ENCODE results near the gene WDR86.

The WDR86 gene

GRCh38 chr7:151379193-151379520 lies 30.7 kb downstream of the WDR86 start:
- H3K27me3 ChIP-seq (ENCODE audit: low read depth, low read length) = peaks cover 12% of the 10 kb centered on the region
- H3K4me3 ChIP-seq (ENCODE audit: low read depth in 1 of 2, low read length in 2 of 2) = no peak overlapping the region
- peaks cover 20 to 42% of the 10 kb centered on the region in 2 donors for H3K36me3 ChIP-seq (ENCODE audit: control insufficient read depth in 1 of 2, insufficient read depth in 2 of 2, low read length in 2 of 2)

GRCh38 chr7:151378496-151379192 lies 31.2 kb downstream of the WDR86 start:
- peaks cover 20 to 48% of the 10 kb centered on the region in 2 donors for H3K36me3 ChIP-seq (ENCODE audit: control insufficient read depth in 1 of 2, insufficient read depth in 2 of 2, low read length in 2 of 2)
- H3K4me1 ChIP-seq (ENCODE audit: control insufficient read depth in 1 of 2, insufficient read depth in 2 of 2, low read length in 2 of 2) = peaks cover 0 to 15% of the 10 kb centered on the region in 2 donors
- no peaks in the 10 kb centered on the region for H3K9me3 ChIP-seq (ENCODE audit: control insufficient read depth in 1 of 2, low read length in 2 of 2)
- H3K4me3 ChIP-seq (ENCODE audit: low read depth in 1 of 2, low read length in 2 of 2) = no peak overlapping the region
- H3K27ac ChIP-seq (ENCODE audit: low read length) = no peak overlapping the region
- peaks cover 12% of the 10 kb centered on the region for H3K27me3 ChIP-seq (ENCODE audit: low read depth, low read length)

More at GRCh38 chr7:151379193-151379520, 30.7 kb downstream of the WDR86 start:
- H3K9me3 ChIP-seq (ENCODE audit: control insufficient read depth in 1 of 2, low read length in 2 of 2) = no peaks in the 10 kb centered on the region
- H3K4me1 ChIP-seq (ENCODE audit: control insufficient read depth in 1 of 2, insufficient read depth in 2 of 2, low read length in 2 of 2) = peaks cover 0 to 15% of the 10 kb centered on the region in 2 donors
- H3K27ac ChIP-seq (ENCODE audit: low read length) = no peak overlapping the region

GRCh38 chr7:151378011-151378410 lies 31.8 kb downstream of the WDR86 start:
- Histone ChIP-seq H3K4me1 (ENCODE audit: control insufficient read depth in 1 of 2, insufficient read depth in 2 of 2, low read length in 2 of 2) (peaks cover 0 to 15% of the 10 kb centered on the region in 2 donors), H3K36me3 (ENCODE audit: control insufficient read depth in 1 of 2, insufficient read depth in 2 of 2, low read length in 2 of 2) (peaks cover 20 to 54% of the 10 kb centered on the region in 2 donors), H3K9me3 (ENCODE audit: control insufficient read depth in 1 of 2, low read length in 2 of 2) (no peaks in the 10 kb centered on the region), H3K4me3 (ENCODE audit: low read depth in 1 of 2, low read length in 2 of 2) (no peak overlapping the region), H3K27me3 (ENCODE audit: low read depth, low read length) (peaks cover 12% of the 10 kb centered on the region), H3K27ac (ENCODE audit: low read length) (no peak overlapping the region)

- Histone ChIP-seq H3K4me3 (ENCODE audit: low read depth in 1 of 2, low read length in 2 of 2) (no peak overlapping the region), H3K27ac (ENCODE audit: low read length) (no peak overlapping the region), H3K9me3 (ENCODE audit: control insufficient read depth in 1 of 2, low read length in 2 of 2) (no peaks in the 10 kb centered on the region), H3K4me1 (ENCODE audit: control insufficient read depth in 1 of 2, insufficient read depth in 2 of 2, low read length in 2 of 2) (peaks cover 0 to 13% of the 10 kb centered on the region in 2 donors), H3K36me3 (ENCODE audit: control insufficient read depth in 1 of 2, insufficient read depth in 2 of 2, low read length in 2 of 2) (peaks cover 20 to 60% of the 10 kb centered on the region in 2 donors), H3K27me3 (ENCODE audit: low read depth, low read length) (peaks cover 7% of the 10 kb centered on the region)
Observed at GRCh38 chr7:151377406-151377805, 32.4 kb downstream of the WDR86 start.

GRCh38 chr7:151376218-151376902 lies 33.5 kb downstream of the WDR86 start:
- H3K4me1 ChIP-seq (ENCODE audit: control insufficient read depth in 1 of 2, insufficient read depth in 2 of 2, low read length in 2 of 2) = peaks cover 0 to 3% of the 10 kb centered on the region in 2 donors
- H3K9me3 ChIP-seq (ENCODE audit: control insufficient read depth in 1 of 2, low read length in 2 of 2) = no peaks in the 10 kb centered on the region
- no peak overlapping the region for H3K4me3 ChIP-seq (ENCODE audit: low read depth in 1 of 2, low read length in 2 of 2)
- no peak overlapping the region for H3K27ac ChIP-seq (ENCODE audit: low read length)
- H3K36me3 ChIP-seq (ENCODE audit: control insufficient read depth in 1 of 2, insufficient read depth in 2 of 2, low read length in 2 of 2) = peaks cover 21 to 68% of the 10 kb centered on the region in 2 donors
- no peaks in the 10 kb centered on the region for H3K27me3 ChIP-seq (ENCODE audit: low read depth, low read length)

GRCh38 chr7:151375530-151376217 lies 34.2 kb downstream of the WDR86 start:
- Histone ChIP-seq H3K4me3 (ENCODE audit: low read depth in 1 of 2, low read length in 2 of 2) (no peak overlapping the region), H3K36me3 (ENCODE audit: control insufficient read depth in 1 of 2, insufficient read depth in 2 of 2, low read length in 2 of 2) (peaks cover 28 to 69% of the 10 kb centered on the region in 2 donors), H3K27ac (ENCODE audit: low read length) (no peak overlapping the region), H3K4me1 (ENCODE audit: control insufficient read depth in 1 of 2, insufficient read depth in 2 of 2, low read length in 2 of 2) (no peaks in the 10 kb centered on the region), H3K27me3 (ENCODE audit: low read depth, low read length) (no peaks in the 10 kb centered on the region), H3K9me3 (ENCODE audit: control insufficient read depth in 1 of 2, low read length in 2 of 2) (no peaks in the 10 kb centered on the region)

- Histone ChIP-seq H3K4me3 (ENCODE audit: low read depth in 1 of 2, low read length in 2 of 2) (no peak overlapping the region), H3K36me3 (ENCODE audit: control insufficient read depth in 1 of 2, insufficient read depth in 2 of 2, low read length in 2 of 2) (peaks cover 28 to 73% of the 10 kb centered on the region in 2 donors), H3K27me3 (ENCODE audit: low read depth, low read length) (no peaks in the 10 kb centered on the region), H3K4me1 (ENCODE audit: control insufficient read depth in 1 of 2, insufficient read depth in 2 of 2, low read length in 2 of 2) (no peaks in the 10 kb centered on the region), H3K9me3 (ENCODE audit: control insufficient read depth in 1 of 2, low read length in 2 of 2) (no peaks in the 10 kb centered on the region), H3K27ac (ENCODE audit: low read length) (no peak overlapping the region)
Observed at GRCh38 chr7:151374726-151375125, 35.1 kb downstream of the WDR86 start.

- Histone ChIP-seq H3K4me3 (ENCODE audit: low read depth in 1 of 2, low read length in 2 of 2) (no peak overlapping the region), H3K4me1 (ENCODE audit: control insufficient read depth in 1 of 2, insufficient read depth in 2 of 2, low read length in 2 of 2) (no peaks in the 10 kb centered on the region), H3K27ac (ENCODE audit: low read length) (no peak overlapping the region), H3K36me3 (ENCODE audit: control insufficient read depth in 1 of 2, insufficient read depth in 2 of 2, low read length in 2 of 2) (peaks cover 28 to 76% of the 10 kb centered on the region in 2 donors), H3K27me3 (ENCODE audit: low read depth, low read length) (no peaks in the 10 kb centered on the region), H3K9me3 (ENCODE audit: control insufficient read depth in 1 of 2, low read length in 2 of 2) (no peaks in the 10 kb centered on the region)
Observed at GRCh38 chr7:151374139-151374538, 35.7 kb downstream of the WDR86 start.

- no peak overlapping the region for H3K4me3 ChIP-seq (ENCODE audit: low read depth in 1 of 2, low read length in 2 of 2)
- H3K9me3 ChIP-seq (ENCODE audit: control insufficient read depth in 1 of 2, low read length in 2 of 2) = no peaks in the 10 kb centered on the region
- no peaks in the 10 kb centered on the region for H3K27me3 ChIP-seq (ENCODE audit: low read depth, low read length)
- H3K36me3 ChIP-seq (ENCODE audit: control insufficient read depth in 1 of 2, insufficient read depth in 2 of 2, low read length in 2 of 2) = peaks cover 26 to 77% of the 10 kb centered on the region in 2 donors
- H3K27ac ChIP-seq (ENCODE audit: low read length) = no peak overlapping the region
- no peaks in the 10 kb centered on the region for H3K4me1 ChIP-seq (ENCODE audit: control insufficient read depth in 1 of 2, insufficient read depth in 2 of 2, low read length in 2 of 2)
Observed at GRCh38 chr7:151373599-151373998, 36.2 kb downstream of the WDR86 start.

GRCh38 chr7:151372612-151373265 lies 37.1 kb downstream of the WDR86 start:
- Histone ChIP-seq H3K36me3 (ENCODE audit: control insufficient read depth in 1 of 2, insufficient read depth in 2 of 2, low read length in 2 of 2) (peaks cover 25 to 69% of the 10 kb centered on the region in 2 donors), H3K27ac (ENCODE audit: low read length) (no peak overlapping the region), H3K4me1 (ENCODE audit: control insufficient read depth in 1 of 2, insufficient read depth in 2 of 2, low read length in 2 of 2) (peaks cover 2 to 6% of the 10 kb centered on the region in 2 donors)

GRCh38 chr7:151371266-151371665 lies 38.6 kb downstream of the WDR86 start:
- no peaks in the 10 kb centered on the region for H3K27me3 ChIP-seq (ENCODE audit: low read depth, low read length)
- H3K4me1 ChIP-seq (ENCODE audit: control insufficient read depth in 1 of 2, insufficient read depth in 2 of 2, low read length in 2 of 2) = peaks cover 14 to 15% of the 10 kb centered on the region in 2 donors
- H3K36me3 ChIP-seq (ENCODE audit: control insufficient read depth in 1 of 2, insufficient read depth in 2 of 2, low read length in 2 of 2) = peaks cover 12 to 55% of the 10 kb centered on the region in 2 donors
- H3K27ac ChIP-seq (ENCODE audit: low read length) = no peak overlapping the region
- H3K4me3 ChIP-seq (ENCODE audit: low read depth in 1 of 2, low read length in 2 of 2) = no peak overlapping the region
- no peaks in the 10 kb centered on the region for H3K9me3 ChIP-seq (ENCODE audit: control insufficient read depth in 1 of 2, low read length in 2 of 2)

More at GRCh38 chr7:151372612-151373265, 37.1 kb downstream of the WDR86 start:
- H3K27me3 ChIP-seq (ENCODE audit: low read depth, low read length) = no peaks in the 10 kb centered on the region
- H3K4me3 ChIP-seq (ENCODE audit: low read depth in 1 of 2, low read length in 2 of 2) = no peak overlapping the region
- no peaks in the 10 kb centered on the region for H3K9me3 ChIP-seq (ENCODE audit: control insufficient read depth in 1 of 2, low read length in 2 of 2)

Data from muscle layer of duodenum (tissue), 2 donors.